HepG2 (cell line): ENCODE data around the gene FAM83C. TPM values are rescaled to one million over a fixed set of nuclear protein-coding genes. Genes with fewer than 3 reads are reported as not detected.
A peak's percentile ranks its signal among the peaks of the same experiment; 100 is the strongest.

ENCODE experiments used
- ASH2L ChIP-seq: fragments of 300-600, 200-600 bp; sonication (generic); IDR thresholded peaks from 2 replicates; pipeline ENCODE4 v1.7.0; 2017; ENCODE audit warnings: low read depth, mild to moderate bottlenecking, moderate library complexity, mixed read lengths, low read length; ENCODE audit not compliant: insufficient read length
- DPF2 ChIP-seq: sonication (generic); formaldehyde crosslinking; IDR thresholded peaks from 2 replicates; pipeline ENCODE4 v1.4.0; 2020; ENCODE audit warnings: mild to moderate bottlenecking, low read depth, missing genetic modification reagents, borderline replicate concordance
- DRAP1 ChIP-seq: IDR thresholded peaks from 2 replicates; pipeline ENCODE4 v1.6.1; 2016; ENCODE audit warnings: missing genetic modification reagents, missing compliant biosample characterization
- FOSL1 ChIP-seq: sonication (generic); formaldehyde crosslinking; IDR thresholded peaks from 2 replicates; pipeline ENCODE4 v1.9.0; 2021; ENCODE audit warnings: missing genetic modification reagents, borderline replicate concordance
- GATAD1 ChIP-seq: IDR thresholded peaks from 2 replicates; pipeline ENCODE4 v1.6.1; 2016; ENCODE audit warnings: missing genetic modification reagents, missing compliant biosample characterization
- HDAC1 ChIP-seq: sonication (generic); formaldehyde crosslinking; IDR thresholded peaks from 2 replicates; pipeline ENCODE4 v1.5.1; 2020; ENCODE audit warnings: mild to moderate bottlenecking, missing genetic modification reagents
- HNF1B ChIP-seq: sonication (generic); formaldehyde crosslinking; IDR thresholded peaks from 2 replicates; pipeline ENCODE4 v1.5.1; 2020; ENCODE audit warnings: mild to moderate bottlenecking, moderate library complexity, missing genetic modification reagents
- HOXA3 ChIP-seq: sonication (generic); formaldehyde crosslinking; IDR thresholded peaks from 2 replicates; pipeline ENCODE4 v1.5.0; 2020; ENCODE audit warnings: missing genetic modification reagents
- KAT8 ChIP-seq: IDR thresholded peaks from 2 replicates; pipeline ENCODE4 v1.6.1; 2016; ENCODE audit warnings: missing genetic modification reagents, missing compliant biosample characterization
- MLLT10 ChIP-seq: sonication (generic); formaldehyde crosslinking; IDR thresholded peaks from 2 replicates; pipeline ENCODE4 v1.4.0; 2020; ENCODE audit warnings: missing genetic modification reagents
- RARA ChIP-seq: IDR thresholded peaks from 2 replicates; pipeline ENCODE4 v1.6.1; 2016; ENCODE audit warnings: missing genetic modification reagents, missing compliant biosample characterization
- RBM22 ChIP-seq: fragments of 200-400 bp; formaldehyde crosslinking; optimal IDR thresholded peaks from 2 replicates; pipeline ENCODE3; 2017; ENCODE audit warnings: mild to moderate bottlenecking, low read length, moderate library complexity
- SOX5 ChIP-seq: IDR thresholded peaks from 2 replicates; pipeline ENCODE4 v1.6.1; 2016; ENCODE audit warnings: borderline replicate concordance
- SSRP1 ChIP-seq: IDR thresholded peaks from 2 replicates; pipeline ENCODE4 v1.6.1; 2016; ENCODE audit warnings: control low read depth
- TAF1 ChIP-seq: sonication (generic); formaldehyde crosslinking; IDR thresholded peaks from 2 replicates; pipeline ENCODE4 v1.4.0; 2020; ENCODE audit warnings: missing genetic modification reagents
- TSC22D2 ChIP-seq: sonication (generic); formaldehyde crosslinking; IDR thresholded peaks from 2 replicates; pipeline ENCODE4 v1.5.1; 2020; ENCODE audit warnings: missing genetic modification reagents, mild to moderate bottlenecking, borderline replicate concordance
- ZBTB14 ChIP-seq: sonication (generic); formaldehyde crosslinking; IDR thresholded peaks from 2 replicates; pipeline ENCODE4 v1.4.0; 2020; ENCODE audit warnings: missing genetic modification reagents
- ZNF263 ChIP-seq: sonication (generic); formaldehyde crosslinking; IDR thresholded peaks from 2 replicates; pipeline ENCODE4 v1.4.0; 2020; ENCODE audit warnings: missing genetic modification reagents
- ZNF296 ChIP-seq: sonication (generic); formaldehyde crosslinking; conservative IDR thresholded peaks from 2 replicates; pipeline ENCODE4 v1.5.0; 2020; ENCODE audit warnings: mild to moderate bottlenecking, missing genetic modification reagents
- ZNF430 ChIP-seq: sonication (generic); formaldehyde crosslinking; IDR thresholded peaks from 2 replicates; pipeline ENCODE4 v1.9.0; 2021; ENCODE audit warnings: mild to moderate bottlenecking, missing genetic modification reagents
- ZNF607 ChIP-seq: sonication (generic); formaldehyde crosslinking; IDR thresholded peaks from 2 replicates; pipeline ENCODE4 v1.5.1; 2020; ENCODE audit warnings: missing genetic modification reagents, mild to moderate bottlenecking, borderline replicate concordance
- ZNF644 ChIP-seq: IDR thresholded peaks from 2 replicates; pipeline ENCODE4 v1.6.1; 2016; ENCODE audit warnings: low read depth
- ZNF652 ChIP-seq: IDR thresholded peaks from 2 replicates; pipeline ENCODE4 v1.6.1; 2016; ENCODE audit warnings: low read depth, borderline replicate concordance
- polyA plus RNA-seq, 8 experiments: library from polyadenylated mRNA; depleted of rRNA in 3 of 8; stranded (reverse) in 7 of 8; unstranded in 1 of 8; fragments of >200 nt; fragmentation: Illumina TruSeq in 4 of 8; extraction: Trizol in 4 of 8; gene quantifications; 2 replicates each; pipeline versions ENCODE4 v1.2.1 to v1.2.3, GENCODE V29; 2011 to 2016; ENCODE audit warnings: low read depth in 4 of 8, missing spikeins in 1 of 8, mixed read lengths in 1 of 8; ENCODE audit not compliant: insufficient read depth in 1 of 8
- total RNA-seq, 5 experiments: library from RNA; depleted of rRNA; stranded (reverse); fragments of >200 nt; fragmentation: Illumina TruSeq; extraction: Trizol; gene quantifications; 2 replicates each; pipeline ENCODE4 v1.2.3, GENCODE V29; 2016; ENCODE audit warnings: low read depth in 1 of 5
- TF ChIP-seq, protein P1 (sequence below): IDR thresholded peaks from 2 replicates; pipeline ENCODE4 v1.6.1; 2016; ENCODE audit warnings: control low read depth
- TF ChIP-seq, protein P2 (sequence below): sonication (generic); formaldehyde crosslinking; IDR thresholded peaks from 2 replicates; pipeline ENCODE4 v1.9.0; 2021; ENCODE audit warnings: missing genetic modification reagents, borderline replicate concordance

The FAM83C gene
- total and polyA plus RNA-seq, 2 of the 13 experiments (the other 11 are each of a cell fraction or from before 2014, with no cell fraction given), result 0.04 TPM; not detected in 1

DNA sequence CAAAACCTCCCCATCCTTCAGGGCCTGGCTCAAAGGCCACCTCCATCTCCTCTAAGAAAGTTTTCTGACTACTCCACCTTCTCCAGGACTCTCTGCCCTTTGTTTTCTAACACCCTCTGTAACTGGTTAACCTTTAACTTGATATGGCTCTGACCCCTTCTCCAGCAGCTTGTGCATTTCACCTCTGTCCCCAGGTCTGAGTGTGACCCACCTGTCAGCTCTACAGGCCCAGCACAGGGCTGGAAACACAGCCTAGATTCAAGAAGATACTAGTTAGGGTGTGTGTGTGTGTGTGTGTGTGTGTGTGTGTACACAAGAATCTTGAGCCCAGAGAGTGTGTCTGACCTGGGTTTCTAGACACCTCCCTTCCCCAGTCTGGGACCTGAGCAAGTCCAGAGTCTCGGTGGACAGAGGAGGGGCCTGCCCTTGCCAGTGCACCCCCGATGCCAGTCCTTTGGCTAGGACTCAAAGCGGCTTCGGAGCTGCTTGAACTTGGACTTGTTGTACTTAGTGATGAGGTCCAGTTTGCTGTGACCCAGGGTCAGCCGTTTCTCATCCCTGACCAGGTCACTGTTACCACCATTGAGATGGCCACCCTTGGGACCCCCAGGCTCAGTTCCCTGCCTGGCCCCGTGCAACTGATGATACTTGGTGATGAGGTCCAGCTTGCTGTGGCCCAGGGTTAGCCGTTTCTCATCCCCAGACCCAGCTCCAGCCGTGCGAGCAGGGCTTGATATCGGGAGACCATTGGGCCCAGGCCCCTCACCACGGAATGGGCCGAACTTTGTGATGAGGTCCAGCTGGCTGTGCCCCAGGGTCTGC, 5.9 kb downstream of the FAM83C start (continued):
- TF ChIP-seq MLLT10 (no peak), ASH2L (peak; percentile 50), DPF2 (no peak; the same call in 1 of the 2 replicates), KAT8 (CRISPR knock-in tag) (peak; percentile 46), HNF1B (CRISPR knock-in tag) (peak; percentile 99), ZNF263 (CRISPR knock-in tag) (no peak; the same call in 1 of the 2 replicates), TSC22D2 (CRISPR knock-in tag) (peak; percentile 66), RBM22 (peak; percentile 12), RARA (CRISPR knock-in tag) (peak; percentile 82), TAF1 (CRISPR knock-in tag) (peak; percentile 69; the same call in 1 of the 2 replicates), DRAP1 (CRISPR knock-in tag) (peak; percentile 91), ZNF296 (CRISPR knock-in tag) (peak; percentile 86), ZBTB14 (CRISPR knock-in tag) (no peak), ZNF644 (no peak), ZNF652 (CRISPR knock-in tag) (0 out of 2 replicates have a peak, but pooled peaks have one; percentile 22), HOXA3 (CRISPR knock-in tag) (peak; percentile 60), ZNF607 (peak; percentile 68; the same call in 1 of the 2 replicates), ZNF430 (peak; percentile 79; the same call in 1 of the 2 replicates), SSRP1 (CRISPR knock-in tag) (peak; percentile 97), HDAC1 (peak; percentile 41; the same call in 1 of the 2 replicates), GATAD1 (CRISPR knock-in tag) (0 out of 2 replicates have a peak, but pooled peaks have one; percentile 31), FOSL1 (CRISPR knock-in tag) (no peak), SOX5 (CRISPR knock-in tag) (peak; percentile 63)
- TF ChIP-seq, protein P1, sequence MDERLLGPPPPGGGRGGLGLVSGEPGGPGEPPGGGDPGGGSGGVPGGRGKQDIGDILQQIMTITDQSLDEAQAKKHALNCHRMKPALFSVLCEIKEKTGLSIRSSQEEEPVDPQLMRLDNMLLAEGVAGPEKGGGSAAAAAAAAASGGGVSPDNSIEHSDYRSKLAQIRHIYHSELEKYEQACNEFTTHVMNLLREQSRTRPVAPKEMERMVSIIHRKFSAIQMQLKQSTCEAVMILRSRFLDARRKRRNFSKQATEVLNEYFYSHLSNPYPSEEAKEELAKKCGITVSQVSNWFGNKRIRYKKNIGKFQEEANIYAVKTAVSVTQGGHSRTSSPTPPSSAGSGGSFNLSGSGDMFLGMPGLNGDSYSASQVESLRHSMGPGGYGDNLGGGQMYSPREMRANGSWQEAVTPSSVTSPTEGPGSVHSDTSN (CRISPR knock-in tag), result peak; percentile 55; the same call in 1 of the 2 replicates
- TF ChIP-seq, protein P2, sequence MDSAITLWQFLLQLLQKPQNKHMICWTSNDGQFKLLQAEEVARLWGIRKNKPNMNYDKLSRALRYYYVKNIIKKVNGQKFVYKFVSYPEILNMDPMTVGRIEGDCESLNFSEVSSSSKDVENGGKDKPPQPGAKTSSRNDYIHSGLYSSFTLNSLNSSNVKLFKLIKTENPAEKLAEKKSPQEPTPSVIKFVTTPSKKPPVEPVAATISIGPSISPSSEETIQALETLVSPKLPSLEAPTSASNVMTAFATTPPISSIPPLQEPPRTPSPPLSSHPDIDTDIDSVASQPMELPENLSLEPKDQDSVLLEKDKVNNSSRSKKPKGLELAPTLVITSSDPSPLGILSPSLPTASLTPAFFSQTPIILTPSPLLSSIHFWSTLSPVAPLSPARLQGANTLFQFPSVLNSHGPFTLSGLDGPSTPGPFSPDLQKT (CRISPR knock-in tag), result no peak
